Neuronal stem cell (in vitro differentiated cells): ENCODE measurements around the gene CPSF4L.

Experiments used
- DNase-seq: peaks from one replicate; pipeline ENCODE4 v3.0.0-alpha.2; 2013; ENCODE audit warnings: low spot score
- H2AFZ ChIP-seq: one replicate; pipeline ENCODE4 v1.6.1; 2013; ENCODE audit warnings: mild to moderate bottlenecking, low read length, inconsistent platforms
- H2AK5ac ChIP-seq: 2 replicates; pipeline ENCODE4 v1.6.1; 2013; ENCODE audit warnings: low read depth, mild to moderate bottlenecking, inconsistent platforms, low read length, moderate library complexity, mixed read lengths
- H2BK120ac ChIP-seq: 2 replicates; pipeline ENCODE4 v1.6.1; 2013; ENCODE audit warnings: low read depth, mild to moderate bottlenecking, inconsistent platforms, low read length, moderate library complexity, mixed read lengths
- H2BK12ac ChIP-seq: one replicate; pipeline ENCODE4 v1.6.1; 2013; ENCODE audit warnings: low read length, inconsistent platforms
- H2BK15ac ChIP-seq: 2 replicates; pipeline ENCODE4 v1.6.1; 2013; ENCODE audit warnings: mild to moderate bottlenecking, low read length, inconsistent platforms, mixed read lengths
- H2BK5ac ChIP-seq: one replicate; pipeline ENCODE4 v1.6.1; 2013; ENCODE audit warnings: inconsistent platforms, mild to moderate bottlenecking, low read length, moderate library complexity
- H3K14ac ChIP-seq: one replicate; pipeline ENCODE4 v1.6.1; 2013; ENCODE audit warnings: low read length, inconsistent platforms
- H3K18ac ChIP-seq: 2 replicates; pipeline ENCODE4 v1.6.1; 2013; ENCODE audit warnings: low read length, inconsistent platforms
- H3K23ac ChIP-seq: 2 replicates; pipeline ENCODE4 v1.6.1; 2013; ENCODE audit warnings: low read depth, mild to moderate bottlenecking, mixed read lengths, low read length, inconsistent platforms; ENCODE audit not compliant: poor library complexity
- H3K27ac ChIP-seq: replicated peaks from 3 replicates; pipeline ENCODE4 v1.5.1; 2013; ENCODE audit warnings: low read length, inconsistent platforms
- H3K27me3 ChIP-seq, 3 experiments: 2 replicates each; pipeline ENCODE4 v1.6.1; 2013; ENCODE audit warnings: low read length in 3 of 3, mild to moderate bottlenecking in 2 of 3, inconsistent platforms in 1 of 3, low read depth in 1 of 3, mixed read lengths in 1 of 3, moderate library complexity in 1 of 3; ENCODE audit not compliant: control insufficient read depth in 3 of 3, insufficient read depth in 3 of 3
- H3K36me3 ChIP-seq, 2 donors: replicated peaks in 1 of 2; 2 replicates each; pipeline ENCODE4 v1.6.1; 2013; ENCODE audit warnings: low read length in 2 of 2; ENCODE audit not compliant: control insufficient read depth in 2 of 2, insufficient read depth in 2 of 2
- H3K4ac ChIP-seq: 2 replicates; pipeline ENCODE4 v1.6.1; 2013; ENCODE audit warnings: inconsistent platforms, mild to moderate bottlenecking, low read length, moderate library complexity
- H3K4me1 ChIP-seq, 2 donors: 1 replicate in 1 of 2; 2 replicates in 1 of 2; pipeline ENCODE4 v1.6.1; 2013; ENCODE audit warnings: low read length in 2 of 2, low read depth in 1 of 2; ENCODE audit not compliant: control insufficient read depth in 2 of 2, insufficient read depth in 1 of 2
- H3K4me2 ChIP-seq: one replicate; pipeline ENCODE4 v1.6.1; 2013; ENCODE audit warnings: mild to moderate bottlenecking, low read length, inconsistent platforms; ENCODE audit not compliant: insufficient read depth, poor library complexity, severe bottlenecking
- H3K4me3 ChIP-seq, 2 donors: 2 replicates each; pipeline ENCODE4 v1.5.1; 2013; ENCODE audit warnings: low read length in 2 of 2, mild to moderate bottlenecking in 2 of 2, inconsistent platforms in 1 of 2, moderate library complexity in 1 of 2
- H3K79me1 ChIP-seq: one replicate; pipeline ENCODE4 v1.6.1; 2013; ENCODE audit warnings: low read depth, mild to moderate bottlenecking, inconsistent platforms, low read length, moderate library complexity
- H3K9ac ChIP-seq: one replicate; pipeline ENCODE4 v1.6.1; 2013; ENCODE audit warnings: mild to moderate bottlenecking, low read depth, low read length, inconsistent platforms; ENCODE audit not compliant: poor library complexity
- H3K9me3 ChIP-seq, 2 donors: replicated peaks in 1 of 2; 2 replicates each; pipeline versions ENCODE3 to v1.6.1; 2013; ENCODE audit warnings: low read length in 2 of 2, mild to moderate bottlenecking in 2 of 2, inconsistent platforms in 1 of 2, low read depth in 1 of 2, mixed read lengths in 1 of 2, moderate library complexity in 1 of 2; ENCODE audit not compliant: control insufficient read depth in 2 of 2, insufficient read depth in 1 of 2
- H4K8ac ChIP-seq: one replicate; pipeline ENCODE4 v1.6.1; 2013; ENCODE audit warnings: low read depth, mild to moderate bottlenecking, inconsistent platforms, low read length, moderate library complexity
- H4K91ac ChIP-seq: one replicate; pipeline ENCODE4 v1.6.1; 2013; ENCODE audit warnings: low read length, low read depth, mild to moderate bottlenecking, inconsistent platforms; ENCODE audit not compliant: poor library complexity
- WGBS, 2 donors: extraction: QIAGEN DNeasy Blood & Tissue Kit; methylation state at CpG; one replicate each; pipeline ENCODE4 v1.1.7; 2013; ENCODE audit warnings: missing lambda C conversion rate in 2 of 2, mixed read lengths in 1 of 2; ENCODE audit not compliant: insufficient read length in 2 of 2, insufficient replicate concordance in 1 of 2; ENCODE audit errors: extremely low coverage in 2 of 2; 5-methylcytosine and 5-hydroxymethylcytosine counted together

CPSF4L gene

GRCh38 chr17:73255671-73256181, 6.0 kb downstream of the CPSF4L start:
- no peaks in the 10 kb centered on the region for H3K9me3 ChIP-seq
- peaks cover 2 to 4% of the 10 kb centered on the region in 2 donors for H3K4me1 ChIP-seq
- no peak overlapping the region for H3K9ac ChIP-seq
- H2BK12ac ChIP-seq, result no peak overlapping the region
- no peaks in the 10 kb centered on the region for H3K79me1 ChIP-seq
- no peak overlapping the region for H3K18ac ChIP-seq
- no peak overlapping the region for H3K27ac ChIP-seq
- H2BK5ac ChIP-seq, result no peak overlapping the region
- no peak overlapping the region for H4K91ac ChIP-seq
- no peak overlapping the region for H3K4ac ChIP-seq
- no CpG with 5 or more reads among the region's 8 CpGs for WGBS, 2 donors
- H3K14ac ChIP-seq, result no peak overlapping the region
- no peaks in the 10 kb centered on the region for H3K27me3 ChIP-seq
- H3K23ac ChIP-seq, result no peak overlapping the region
- H2BK15ac ChIP-seq, result no peak overlapping the region
- no peak overlapping the region for H3K4me2 ChIP-seq
- H2AK5ac ChIP-seq, result no peak overlapping the region
- H3K36me3 ChIP-seq, result no peaks in the 10 kb centered on the region
- no peak overlapping the region for H2AFZ ChIP-seq
- no peak overlapping the region for H3K4me3 ChIP-seq
- H4K8ac ChIP-seq, result no peak overlapping the region
- DNase-seq, result peak; percentile 74
- no peak overlapping the region for H2BK120ac ChIP-seq

GRCh38 chr17:73251871-73252270, 9.8 kb downstream of the CPSF4L start:
- Histone ChIP-seq H3K4me1 (peaks cover 2 to 7% of the 10 kb centered on the region in 2 donors), H3K27me3 (no peaks in the 10 kb centered on the region), H2BK15ac (no peak overlapping the region), H3K27ac (no peak overlapping the region), H2AFZ (no peak overlapping the region), H2BK120ac (no peak overlapping the region), H3K36me3 (peaks cover 3 to 24% of the 10 kb centered on the region in 2 donors), H3K9ac (no peak overlapping the region), H4K91ac (no peak overlapping the region), H3K14ac (no peak overlapping the region), H2BK5ac (no peak overlapping the region), H3K4me3 (no peak overlapping the region), H2BK12ac (no peak overlapping the region), H3K9me3 (no peaks in the 10 kb centered on the region), H4K8ac (no peak overlapping the region), H3K79me1 (no peaks in the 10 kb centered on the region), H3K4ac (no peak overlapping the region), H3K18ac (no peak overlapping the region), H3K4me2 (no peak overlapping the region), H3K23ac (no peak overlapping the region), H2AK5ac (no peak overlapping the region)
- DNase-seq, result no peak
- no CpG with 5 or more reads among the region's 8 CpGs for WGBS, 2 donors

GRCh38 chr17:73250851-73251640, 10.6 kb downstream of the CPSF4L start:
- H3K36me3 ChIP-seq, result peaks cover 3 to 33% of the 10 kb centered on the region in 2 donors
- H3K18ac ChIP-seq, result peak overlapping the region; percentile 46
- H2BK15ac ChIP-seq, result no peak overlapping the region
- H3K4me2 ChIP-seq, result no peak overlapping the region
- no CpG with 5 or more reads among the region's 10 CpGs for WGBS, 2 donors
- no peak overlapping the region for H2BK5ac ChIP-seq
- H3K23ac ChIP-seq, result no peak overlapping the region
- H2BK12ac ChIP-seq, result no peak overlapping the region
- H2AK5ac ChIP-seq, result no peak overlapping the region
- no peak overlapping the region for H3K4ac ChIP-seq
- H3K4me3 ChIP-seq, result no peak overlapping the region
- no peak for DNase-seq
- no peak overlapping the region for H3K9ac ChIP-seq
- no peak overlapping the region for H3K27ac ChIP-seq
- H4K91ac ChIP-seq, result no peak overlapping the region
- no peak overlapping the region for H2AFZ ChIP-seq
- no peaks in the 10 kb centered on the region for H3K79me1 ChIP-seq
- no peaks in the 10 kb centered on the region for H3K9me3 ChIP-seq
- no peak overlapping the region for H4K8ac ChIP-seq
- H3K4me1 ChIP-seq, result peaks cover 0 to 7% of the 10 kb centered on the region in 2 donors
- no peak overlapping the region for H3K14ac ChIP-seq
- no peak overlapping the region for H2BK120ac ChIP-seq
- H3K27me3 ChIP-seq, result no peaks in the 10 kb centered on the region

- no CpG with 5 or more reads among the region's 8 CpGs for WGBS, 2 donors
- H3K36me3 ChIP-seq, result peaks cover 3 to 46% of the 10 kb centered on the region in 2 donors
- H3K23ac ChIP-seq, result no peak overlapping the region
- no peak overlapping the region for H3K27ac ChIP-seq
- H3K18ac ChIP-seq, result no peak overlapping the region
- H3K4ac ChIP-seq, result no peak overlapping the region
- no peak overlapping the region for H2AFZ ChIP-seq
- no peak overlapping the region for H3K4me2 ChIP-seq
- no peak for DNase-seq
- H2BK15ac ChIP-seq, result no peak overlapping the region
- H2BK12ac ChIP-seq, result no peak overlapping the region
- no peak overlapping the region for H4K91ac ChIP-seq
- H3K14ac ChIP-seq, result no peak overlapping the region
- no peaks in the 10 kb centered on the region for H3K79me1 ChIP-seq
- no peak overlapping the region for H3K9ac ChIP-seq
- H2BK5ac ChIP-seq, result no peak overlapping the region
- H2BK120ac ChIP-seq, result no peak overlapping the region
- peaks cover 0 to 7% of the 10 kb centered on the region in 2 donors for H3K4me1 ChIP-seq
- no peak overlapping the region for H3K4me3 ChIP-seq
- no peak overlapping the region for H4K8ac ChIP-seq
- no peaks in the 10 kb centered on the region for H3K27me3 ChIP-seq
- H2AK5ac ChIP-seq, result no peak overlapping the region
- no peaks in the 10 kb centered on the region for H3K9me3 ChIP-seq
These were observed 12.0 kb downstream of the CPSF4L start for GRCh38 chr17:73249700-73250099.
